Neural cell (in vitro differentiated cells): ENCODE data around the gene ZNF534.

Experiments
- EP300 ChIP-seq: fragments of 450-650 bp; conservative IDR thresholded peaks from 2 replicates; pipeline ENCODE4 v1.6.1; 2014; ENCODE audit warnings: antibody characterized with exemption, mild to moderate bottlenecking, moderate library complexity; ENCODE audit not compliant: poor library complexity, severe bottlenecking
- EZH2 ChIP-seq: fragments of 200-600, 300-800 bp; shearing (Covaris generic), sonication (generic); IDR thresholded peaks from 2 replicates; pipeline ENCODE4 v1.6.1; 2014; ENCODE audit warnings: antibody characterized with exemption, low read length, borderline replicate concordance, mild to moderate bottlenecking; ENCODE audit not compliant: insufficient read depth, poor library complexity, severe bottlenecking
- MXI1 ChIP-seq: fragments of 450-650 bp; conservative IDR thresholded peaks from 2 replicates; pipeline ENCODE4 v1.6.1; 2014; ENCODE audit warnings: antibody characterized with exemption, mild to moderate bottlenecking; ENCODE audit not compliant: poor library complexity, severe bottlenecking
- POLR2AphosphoS5 ChIP-seq: IDR thresholded peaks from 2 replicates; pipeline ENCODE4 v1.6.1; 2012
- SMC3 ChIP-seq: fragments of 450-650 bp; conservative IDR thresholded peaks from 2 replicates; pipeline ENCODE4 v1.6.1; 2014; ENCODE audit warnings: antibody characterized with exemption, mild to moderate bottlenecking, moderate library complexity; ENCODE audit not compliant: poor library complexity
- TAF1 ChIP-seq: IDR thresholded peaks from 2 replicates; pipeline ENCODE4 v1.6.1; 2012; ENCODE audit warnings: low read depth
- TF ChIP-seq, protein P1 (sequence below): fragments of 450-650 bp; IDR thresholded peaks from 2 replicates; pipeline ENCODE4 v1.5.1; 2014; ENCODE audit warnings: antibody characterized with exemption, mild to moderate bottlenecking, moderate library complexity; ENCODE audit not compliant: poor library complexity, severe bottlenecking
- TF ChIP-seq, protein P2 (sequence below): IDR thresholded peaks from 2 replicates; pipeline ENCODE4 v1.6.1; 2012; ENCODE audit warnings: borderline replicate concordance

DNA sequence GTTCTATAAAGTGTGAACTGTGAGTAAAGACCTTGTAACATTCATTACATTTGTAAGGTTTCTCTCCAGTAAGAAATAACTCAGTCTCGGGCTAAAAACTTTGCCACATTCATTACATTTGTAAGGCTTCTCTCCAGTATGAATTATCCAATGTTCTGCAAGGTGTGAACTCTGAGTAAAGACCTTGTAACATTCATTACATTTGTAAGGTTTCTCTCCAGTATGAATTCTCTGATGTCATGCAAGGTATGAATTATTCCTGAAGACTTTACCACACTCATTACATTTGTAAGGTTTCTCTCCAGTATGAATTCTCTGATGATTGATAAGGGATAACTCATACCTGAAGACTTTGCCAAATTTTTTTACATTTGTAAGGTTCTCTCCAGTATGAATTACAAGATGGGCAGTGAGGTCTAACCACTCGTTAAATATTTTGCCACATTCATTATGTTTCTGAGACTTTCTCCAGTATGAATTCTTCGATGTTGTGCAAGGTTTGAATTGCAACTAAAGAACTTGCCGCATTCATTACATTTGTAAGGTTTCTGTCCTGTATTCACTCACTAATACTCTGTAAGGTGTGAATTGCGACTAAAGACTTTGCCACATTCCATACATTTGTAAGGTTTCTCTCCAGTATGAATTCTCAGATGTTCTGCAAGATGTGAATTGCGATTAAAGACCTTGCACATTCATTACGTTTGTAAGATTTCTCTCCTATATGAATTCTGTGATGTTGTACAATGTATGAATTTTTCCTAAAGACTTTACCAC, 45.6 kb downstream of the ZNF534 start:
- TF ChIP-seq, protein P1, sequence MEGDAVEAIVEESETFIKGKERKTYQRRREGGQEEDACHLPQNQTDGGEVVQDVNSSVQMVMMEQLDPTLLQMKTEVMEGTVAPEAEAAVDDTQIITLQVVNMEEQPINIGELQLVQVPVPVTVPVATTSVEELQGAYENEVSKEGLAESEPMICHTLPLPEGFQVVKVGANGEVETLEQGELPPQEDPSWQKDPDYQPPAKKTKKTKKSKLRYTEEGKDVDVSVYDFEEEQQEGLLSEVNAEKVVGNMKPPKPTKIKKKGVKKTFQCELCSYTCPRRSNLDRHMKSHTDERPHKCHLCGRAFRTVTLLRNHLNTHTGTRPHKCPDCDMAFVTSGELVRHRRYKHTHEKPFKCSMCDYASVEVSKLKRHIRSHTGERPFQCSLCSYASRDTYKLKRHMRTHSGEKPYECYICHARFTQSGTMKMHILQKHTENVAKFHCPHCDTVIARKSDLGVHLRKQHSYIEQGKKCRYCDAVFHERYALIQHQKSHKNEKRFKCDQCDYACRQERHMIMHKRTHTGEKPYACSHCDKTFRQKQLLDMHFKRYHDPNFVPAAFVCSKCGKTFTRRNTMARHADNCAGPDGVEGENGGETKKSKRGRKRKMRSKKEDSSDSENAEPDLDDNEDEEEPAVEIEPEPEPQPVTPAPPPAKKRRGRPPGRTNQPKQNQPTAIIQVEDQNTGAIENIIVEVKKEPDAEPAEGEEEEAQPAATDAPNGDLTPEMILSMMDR: no peak
- TF ChIP-seq TAF1 (no peak), EP300 (no peak), MXI1 (no peak), EZH2 (no peak), SMC3 (no peak), POLR2AphosphoS5 (no peak)
- TF ChIP-seq, protein P2, sequence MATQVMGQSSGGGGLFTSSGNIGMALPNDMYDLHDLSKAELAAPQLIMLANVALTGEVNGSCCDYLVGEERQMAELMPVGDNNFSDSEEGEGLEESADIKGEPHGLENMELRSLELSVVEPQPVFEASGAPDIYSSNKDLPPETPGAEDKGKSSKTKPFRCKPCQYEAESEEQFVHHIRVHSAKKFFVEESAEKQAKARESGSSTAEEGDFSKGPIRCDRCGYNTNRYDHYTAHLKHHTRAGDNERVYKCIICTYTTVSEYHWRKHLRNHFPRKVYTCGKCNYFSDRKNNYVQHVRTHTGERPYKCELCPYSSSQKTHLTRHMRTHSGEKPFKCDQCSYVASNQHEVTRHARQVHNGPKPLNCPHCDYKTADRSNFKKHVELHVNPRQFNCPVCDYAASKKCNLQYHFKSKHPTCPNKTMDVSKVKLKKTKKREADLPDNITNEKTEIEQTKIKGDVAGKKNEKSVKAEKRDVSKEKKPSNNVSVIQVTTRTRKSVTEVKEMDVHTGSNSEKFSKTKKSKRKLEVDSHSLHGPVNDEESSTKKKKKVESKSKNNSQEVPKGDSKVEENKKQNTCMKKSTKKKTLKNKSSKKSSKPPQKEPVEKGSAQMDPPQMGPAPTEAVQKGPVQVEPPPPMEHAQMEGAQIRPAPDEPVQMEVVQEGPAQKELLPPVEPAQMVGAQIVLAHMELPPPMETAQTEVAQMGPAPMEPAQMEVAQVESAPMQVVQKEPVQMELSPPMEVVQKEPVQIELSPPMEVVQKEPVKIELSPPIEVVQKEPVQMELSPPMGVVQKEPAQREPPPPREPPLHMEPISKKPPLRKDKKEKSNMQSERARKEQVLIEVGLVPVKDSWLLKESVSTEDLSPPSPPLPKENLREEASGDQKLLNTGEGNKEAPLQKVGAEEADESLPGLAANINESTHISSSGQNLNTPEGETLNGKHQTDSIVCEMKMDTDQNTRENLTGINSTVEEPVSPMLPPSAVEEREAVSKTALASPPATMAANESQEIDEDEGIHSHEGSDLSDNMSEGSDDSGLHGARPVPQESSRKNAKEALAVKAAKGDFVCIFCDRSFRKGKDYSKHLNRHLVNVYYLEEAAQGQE: no peak
